Ectodermal cell (in vitro differentiated cells): ENCODE data around the gene EPHX1.
"Not testable (repeated sequence)": the region's sequence is repeated elsewhere in the genome, so short reads cannot be mapped to it uniquely, and the experiment has no call there.

Experiments used
- H3K27ac ChIP-seq: 2 replicates; pipeline ENCODE4 v1.7.0; 2013; ENCODE audit warnings: mild to moderate bottlenecking, low read depth, low read length; ENCODE audit not compliant: insufficient read depth, poor library complexity, severe bottlenecking
- H3K27me3 ChIP-seq: 2 replicates; pipeline ENCODE4 v1.7.0; 2013; ENCODE audit warnings: mild to moderate bottlenecking, low read length; ENCODE audit not compliant: insufficient read depth, control insufficient read depth, poor library complexity, severe bottlenecking
- H3K36me3 ChIP-seq: one replicate; pipeline ENCODE4 v1.7.0; 2013; ENCODE audit warnings: low read length; ENCODE audit not compliant: control insufficient read depth, insufficient read depth
- H3K4me1 ChIP-seq: one replicate; pipeline ENCODE4 v1.7.0; 2013; ENCODE audit warnings: low read length; ENCODE audit not compliant: control insufficient read depth, insufficient read depth
- H3K4me3 ChIP-seq: 2 replicates; pipeline ENCODE4 v1.7.0; 2013; ENCODE audit warnings: low read depth, low read length, control low read depth; ENCODE audit not compliant: insufficient read depth
- H3K9me3 ChIP-seq: 2 replicates; pipeline ENCODE4 v1.7.0; 2013; ENCODE audit warnings: mild to moderate bottlenecking, low read length, moderate library complexity; ENCODE audit not compliant: control insufficient read depth
- WGBS, 2 experiments: methylation state at CpG; one replicate each; pipeline ENCODE4 v1.1.7; 2013; ENCODE audit warnings: missing lambda C conversion rate in 2 of 2; 5-methylcytosine and 5-hydroxymethylcytosine counted together

The EPHX1 gene

GRCh38 chr1:225806736-225807135 is 3.2 kb upstream of the EPHX1 start:
- H3K4me3 ChIP-seq, H3K36me3 ChIP-seq, H3K27ac ChIP-seq, H3K9me3 ChIP-seq, H3K4me1 ChIP-seq: not testable (repeated sequence)
- WGBS, 2 experiments = 94 to 96% methylated on average over 3 of the region's 3 CpGs
- H3K27me3 ChIP-seq = peaks cover 15% of the 10 kb centered on the region

- no peaks in the 10 kb centered on the region for H3K9me3 ChIP-seq
- no peaks in the 10 kb centered on the region for H3K36me3 ChIP-seq
- H3K27me3 ChIP-seq = peaks cover 15% of the 10 kb centered on the region
- H3K4me1 ChIP-seq = peaks cover 3% of the 10 kb centered on the region
- H3K4me3 ChIP-seq = no peak overlapping the region
- 72 to 81% methylated on average over 4 to 5 of the region's 5 CpGs for WGBS, 2 experiments
- H3K27ac ChIP-seq = no peak overlapping the region
Measured at GRCh38 chr1:225808136-225808535, 1.8 kb upstream of the EPHX1 start.

GRCh38 chr1:225810579-225811538 is 935 bp downstream of the EPHX1 start:
- H3K27me3 ChIP-seq = peaks cover 15% of the 10 kb centered on the region
- WGBS, 2 experiments = 5% methylated on average over 29 of the region's 29 CpGs

GRCh38 chr1:225811622-225812487 is 1.9 kb downstream of the EPHX1 start:
- Histone ChIP-seq H3K4me1 (peaks cover 13% of the 10 kb centered on the region), H3K27ac (no peak overlapping the region), H3K9me3 (no peaks in the 10 kb centered on the region), H3K36me3 (no peaks in the 10 kb centered on the region), H3K4me3 (no peak overlapping the region), H3K27me3 (peaks cover 15% of the 10 kb centered on the region)
- 56% methylated on average over 10 of the region's 10 CpGs for WGBS, 2 experiments

More at GRCh38 chr1:225810579-225811538, 935 bp downstream of the EPHX1 start:
- H3K4me3 ChIP-seq = peak overlapping the region; percentile 39
- not testable (repeated sequence) for H3K27ac ChIP-seq, H3K9me3 ChIP-seq, H3K36me3 ChIP-seq, H3K4me1 ChIP-seq

GRCh38 chr1:225812488-225813213 is 2.7 kb downstream of the EPHX1 start:
- Histone ChIP-seq H3K27ac (no peak overlapping the region), H3K36me3 (no peaks in the 10 kb centered on the region), H3K4me3 (no peak overlapping the region), H3K4me1 (peaks cover 21% of the 10 kb centered on the region), H3K27me3 (peaks cover 15% of the 10 kb centered on the region), H3K9me3 (no peaks in the 10 kb centered on the region)
- WGBS, 2 experiments = 95 to 96% methylated on average over 8 of the region's 8 CpGs

- Histone ChIP-seq H3K36me3 (no peaks in the 10 kb centered on the region), H3K27me3 (peaks cover 15% of the 10 kb centered on the region), H3K9me3 (no peaks in the 10 kb centered on the region), H3K4me3 (no peak overlapping the region), H3K4me1 (peaks cover 25% of the 10 kb centered on the region), H3K27ac (no peak overlapping the region)
- 72 to 80% methylated on average over 10 of the region's 10 CpGs for WGBS, 2 experiments
Measured at GRCh38 chr1:225813214-225813964, 3.5 kb downstream of the EPHX1 start.

- Histone ChIP-seq H3K36me3 (no peaks in the 10 kb centered on the region), H3K27me3 (peaks cover 15% of the 10 kb centered on the region), H3K4me1 (peaks cover 25% of the 10 kb centered on the region), H3K9me3 (no peaks in the 10 kb centered on the region), H3K27ac (no peak overlapping the region), H3K4me3 (no peak overlapping the region)
- 89 to 90% methylated on average over 7 of the region's 7 CpGs for WGBS, 2 experiments
Measured at GRCh38 chr1:225814381-225814780, 4.5 kb downstream of the EPHX1 start.

GRCh38 chr1:225815090-225815489 is 5.2 kb downstream of the EPHX1 start:
- not testable (repeated sequence) for H3K27ac ChIP-seq, H3K36me3 ChIP-seq, H3K9me3 ChIP-seq, H3K4me3 ChIP-seq
- H3K4me1 ChIP-seq = peaks cover 25% of the 10 kb centered on the region
- H3K27me3 ChIP-seq = peaks cover 15% of the 10 kb centered on the region
- WGBS, 2 experiments = 90 to 95% methylated on average over 5 to 6 of the region's 7 CpGs

- H3K9me3 ChIP-seq = no peaks in the 10 kb centered on the region
- no peaks in the 10 kb centered on the region for H3K36me3 ChIP-seq
- H3K27me3 ChIP-seq = peaks cover 10% of the 10 kb centered on the region
- H3K4me1 ChIP-seq = peaks cover 24% of the 10 kb centered on the region
- no peak overlapping the region for H3K4me3 ChIP-seq
- H3K27ac ChIP-seq = no peak overlapping the region
- 86 to 87% methylated on average over 17 of the region's 17 CpGs for WGBS, 2 experiments
Measured at GRCh38 chr1:225815526-225816178, 5.7 kb downstream of the EPHX1 start.
